Endothelial cell (in vitro differentiated cells): Measurements from ENCODE around the gene CSNK1A1. TPM values are rescaled to one million over a fixed set of nuclear protein-coding genes. Genes with fewer than 3 reads are reported as not detected.
A peak's percentile ranks its signal among the peaks of the same experiment; 100 is the strongest.

Source experiments
- DNase-seq: peaks from one replicate; pipeline ENCODE4 v3.0.0; 2021; ENCODE audit warnings: low spot score
- H3K27ac Mint-ChIP-seq: one replicate; pipeline ENCODE4 v1.8.0; 2021; ENCODE audit warnings: mixed read lengths, inconsistent platforms; ENCODE audit not compliant: unreplicated experiment
- H3K27me3 Mint-ChIP-seq: one replicate; pipeline ENCODE4 v1.8.0; 2021; ENCODE audit warnings: mild to moderate bottlenecking, moderate library complexity, mixed read lengths, inconsistent platforms; ENCODE audit not compliant: unreplicated experiment
- H3K36me3 Mint-ChIP-seq: one replicate; pipeline ENCODE4 v1.8.0; 2021; ENCODE audit warnings: mild to moderate bottlenecking, low read depth, mixed read lengths, inconsistent platforms; ENCODE audit not compliant: unreplicated experiment
- H3K4me1 Mint-ChIP-seq: one replicate; pipeline ENCODE4 v1.8.0; 2021; ENCODE audit warnings: mild to moderate bottlenecking, mixed read lengths, inconsistent platforms; ENCODE audit not compliant: unreplicated experiment
- H3K4me3 Mint-ChIP-seq: one replicate; pipeline ENCODE4 v1.8.0; 2021; ENCODE audit warnings: mild to moderate bottlenecking, mixed read lengths, inconsistent platforms; ENCODE audit not compliant: unreplicated experiment
- H3K9me3 Mint-ChIP-seq: one replicate; pipeline ENCODE4 v1.8.0; 2021; ENCODE audit warnings: mixed read lengths, inconsistent platforms; ENCODE audit not compliant: unreplicated experiment
- total RNA-seq: library from RNA; stranded (reverse); fragmentation: NEBNext Ultra II Directional; extraction: Animal tissue kit (Norgen Biotek cat#: 25700); gene quantifications from one replicate; pipeline ENCODE4 v1.2.1, GENCODE V29; 2021; ENCODE audit not compliant: unreplicated experiment
- TF ChIP-seq, protein P1 (sequence below): fragments of 200-600 bp; sonication (generic); IDR thresholded peaks from one replicate; pipeline ENCODE4 v1.5.0; 2021; ENCODE audit warnings: antibody characterized with exemption; ENCODE audit not compliant: unreplicated experiment

Gene CSNK1A1
- total RNA-seq, 1 donor from 2014 or later: 242 TPM

DNA sequence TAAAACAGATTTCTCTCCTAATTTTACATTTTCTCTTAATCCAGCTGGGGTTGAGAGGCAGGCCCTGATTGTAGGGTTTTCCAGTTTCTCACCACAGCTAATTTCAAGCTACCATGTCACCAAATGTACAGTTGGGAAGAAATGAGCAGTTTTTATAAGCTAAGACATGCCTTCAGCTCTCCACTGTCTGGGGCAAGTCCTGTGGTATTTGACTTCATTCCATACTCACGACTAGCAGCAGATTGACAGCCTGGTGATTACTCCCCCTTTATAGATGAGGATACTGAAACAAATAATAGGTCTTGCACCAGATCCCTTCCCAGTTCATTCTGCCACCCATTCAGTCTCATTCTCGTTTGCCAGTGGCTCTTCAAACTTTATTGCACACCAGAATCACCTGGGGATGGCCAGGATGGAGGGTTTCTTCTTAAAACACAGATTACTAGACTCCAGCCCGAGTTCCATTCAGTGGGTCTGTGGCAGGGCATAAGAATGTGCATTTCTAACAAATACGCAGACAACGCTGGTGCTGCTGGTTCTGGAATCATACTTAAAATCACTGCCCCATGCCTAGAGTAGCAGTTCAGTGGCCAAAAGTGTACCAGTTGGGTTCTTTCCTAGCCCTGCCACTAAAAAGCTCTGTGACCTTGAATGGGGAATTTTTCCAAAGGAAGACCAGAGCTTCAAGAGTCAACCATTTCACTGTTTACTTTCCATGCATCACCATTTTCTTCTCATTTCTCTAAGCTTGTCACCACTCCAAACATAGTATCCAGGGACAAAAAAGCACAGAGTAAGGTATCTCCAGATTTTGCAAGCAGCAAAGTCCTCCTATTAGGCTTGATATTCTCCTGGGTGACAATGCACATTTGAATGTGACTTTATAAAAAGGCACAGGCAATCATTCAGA, 64.3 kb downstream of the CSNK1A1 start:
- Mint-ChIP-seq H3K9me3 (no peaks in the 10 kb centered on the region), H3K4me3 (no peak overlapping the region), H3K36me3 (no peaks in the 10 kb centered on the region), H3K4me1 (no peaks in the 10 kb centered on the region), H3K27me3 (peaks cover 2% of the 10 kb centered on the region), H3K27ac (peak overlapping the region; percentile 3)
- no peak for DNase-seq
- TF ChIP-seq, protein P1, sequence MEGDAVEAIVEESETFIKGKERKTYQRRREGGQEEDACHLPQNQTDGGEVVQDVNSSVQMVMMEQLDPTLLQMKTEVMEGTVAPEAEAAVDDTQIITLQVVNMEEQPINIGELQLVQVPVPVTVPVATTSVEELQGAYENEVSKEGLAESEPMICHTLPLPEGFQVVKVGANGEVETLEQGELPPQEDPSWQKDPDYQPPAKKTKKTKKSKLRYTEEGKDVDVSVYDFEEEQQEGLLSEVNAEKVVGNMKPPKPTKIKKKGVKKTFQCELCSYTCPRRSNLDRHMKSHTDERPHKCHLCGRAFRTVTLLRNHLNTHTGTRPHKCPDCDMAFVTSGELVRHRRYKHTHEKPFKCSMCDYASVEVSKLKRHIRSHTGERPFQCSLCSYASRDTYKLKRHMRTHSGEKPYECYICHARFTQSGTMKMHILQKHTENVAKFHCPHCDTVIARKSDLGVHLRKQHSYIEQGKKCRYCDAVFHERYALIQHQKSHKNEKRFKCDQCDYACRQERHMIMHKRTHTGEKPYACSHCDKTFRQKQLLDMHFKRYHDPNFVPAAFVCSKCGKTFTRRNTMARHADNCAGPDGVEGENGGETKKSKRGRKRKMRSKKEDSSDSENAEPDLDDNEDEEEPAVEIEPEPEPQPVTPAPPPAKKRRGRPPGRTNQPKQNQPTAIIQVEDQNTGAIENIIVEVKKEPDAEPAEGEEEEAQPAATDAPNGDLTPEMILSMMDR: no peak

DNA sequence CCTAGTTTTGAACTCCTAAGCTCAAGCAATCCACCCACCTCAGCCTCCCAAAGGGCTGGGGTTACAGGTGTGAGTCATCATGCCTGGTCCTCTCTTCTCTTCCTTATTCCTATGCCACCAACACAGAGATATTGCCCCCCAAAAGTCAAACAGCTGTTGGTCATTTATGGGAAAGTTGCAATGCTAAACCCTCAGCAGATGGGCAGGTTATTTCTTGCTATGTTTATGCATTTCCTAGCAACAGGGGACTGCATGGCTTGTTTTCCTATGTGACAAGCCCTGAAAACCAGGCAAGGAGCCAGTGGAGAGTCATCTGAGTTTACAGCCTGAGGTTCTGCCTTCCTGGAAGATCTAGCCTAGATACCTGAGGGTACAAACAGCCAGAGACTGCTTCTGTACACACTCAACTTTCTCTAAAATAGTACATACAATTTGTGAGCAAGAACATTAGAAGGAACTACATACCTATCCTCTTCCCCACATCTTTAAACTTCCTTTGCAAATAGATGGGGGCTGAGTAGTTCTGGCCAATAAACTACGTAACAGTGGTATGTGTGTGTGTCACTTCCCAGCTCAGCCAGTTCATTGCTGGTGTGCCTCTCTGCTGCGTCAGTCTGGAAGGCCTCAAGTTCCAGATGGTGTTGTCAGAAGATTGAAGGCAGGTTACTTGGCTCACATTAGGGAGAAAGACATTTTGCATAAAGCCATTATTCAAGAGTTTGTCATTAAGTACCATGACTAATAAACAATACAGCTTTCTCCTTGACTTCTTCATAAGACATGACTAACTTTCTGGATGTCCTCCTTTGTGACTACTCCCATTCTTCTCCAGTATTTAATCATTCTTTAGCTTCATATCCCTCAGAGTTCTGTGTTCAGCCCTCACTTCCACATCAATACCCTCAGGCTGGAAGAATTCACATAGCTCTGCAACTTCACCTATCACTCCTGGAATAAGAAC, 65.3 kb downstream of the CSNK1A1 start:
- Mint-ChIP-seq H3K9me3 (no peaks in the 10 kb centered on the region), H3K4me1 (no peaks in the 10 kb centered on the region), H3K27me3 (no peaks in the 10 kb centered on the region), H3K36me3 (no peaks in the 10 kb centered on the region), H3K4me3 (no peak overlapping the region), H3K27ac (peak overlapping the region; percentile 59)
- no peak for DNase-seq
- TF ChIP-seq, protein P1: no peak

DNA sequence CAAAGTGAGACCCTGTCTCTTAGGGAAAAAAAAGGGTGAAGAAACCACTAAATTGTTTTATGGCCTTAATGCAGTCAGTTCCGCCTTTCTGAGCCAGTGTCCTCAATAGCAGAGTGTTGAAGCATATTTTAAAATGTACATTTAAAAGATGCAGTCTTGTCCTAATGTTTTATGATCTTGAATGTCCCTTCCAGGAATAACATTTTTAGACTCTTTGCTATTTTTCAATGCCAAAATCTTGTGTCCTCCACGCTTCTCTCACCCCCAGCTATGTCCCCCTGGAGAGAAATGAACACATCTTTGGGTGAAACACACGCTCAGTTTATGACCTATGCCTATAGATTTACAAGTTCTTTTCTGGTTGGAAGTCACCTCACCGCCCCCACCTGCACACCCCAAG, 69.8 kb downstream of the CSNK1A1 start:
- Mint-ChIP-seq H3K4me1 (no peaks in the 10 kb centered on the region), H3K36me3 (no peaks in the 10 kb centered on the region), H3K9me3 (no peaks in the 10 kb centered on the region), H3K4me3 (no peak overlapping the region), H3K27ac (no peak overlapping the region), H3K27me3 (peaks cover 2% of the 10 kb centered on the region)
- TF ChIP-seq, protein P1: no peak
- no peak for DNase-seq

DNA sequence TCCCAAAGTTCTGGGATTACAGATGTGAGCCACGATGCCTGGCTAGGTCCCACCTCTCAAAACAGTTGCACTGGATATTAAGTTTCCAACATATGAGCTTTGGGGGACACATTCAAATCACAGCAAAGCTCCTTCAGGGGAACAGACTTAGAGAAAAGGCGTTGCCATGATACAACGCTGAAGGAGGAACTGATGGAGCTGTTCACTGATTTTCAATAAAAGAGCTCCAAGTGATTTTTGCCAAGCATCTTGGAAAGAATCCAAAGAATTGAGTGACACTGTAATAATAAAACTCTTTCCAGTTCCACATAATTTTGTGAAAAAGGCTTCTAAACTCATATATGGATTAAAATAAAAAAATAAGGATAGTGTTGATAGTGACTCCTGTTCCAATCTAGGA, 72.5 kb downstream of the CSNK1A1 start:
- TF ChIP-seq, protein P1: no peak
- H3K27ac Mint-ChIP-seq: no peak overlapping the region
- no peak for DNase-seq
- H3K4me3 Mint-ChIP-seq: no peak overlapping the region
- H3K4me1 Mint-ChIP-seq: no peaks in the 10 kb centered on the region
- H3K27me3 Mint-ChIP-seq: peaks cover 2% of the 10 kb centered on the region
- no peaks in the 10 kb centered on the region for H3K36me3 Mint-ChIP-seq
- no peaks in the 10 kb centered on the region for H3K9me3 Mint-ChIP-seq
